GM21619 (cell line): ENCODE data around the gene FARSB.
"Not testable (repeated sequence)": the region's sequence is repeated elsewhere in the genome, so short reads cannot be mapped to it uniquely, and the experiment has no call there.

Experiments used
- ATAC-seq: cut with Tn5 transposase; IDR thresholded peaks from one replicate; pipeline ENCODE4 v1.9.1; 2021; ENCODE audit not compliant: unreplicated experiment

Gene FARSB

GRCh38 chr2:222609381-222609780 is 46.5 kb downstream of the FARSB start:
- ATAC-seq = no peak

GRCh38 chr2:222608081-222608480 is 47.8 kb downstream of the FARSB start:
- no peak for ATAC-seq

- ATAC-seq = no peak
These were observed 49.6 kb downstream of the FARSB start for GRCh38 chr2:222606306-222606705.

- ATAC-seq = no peak
These were observed 51.0 kb downstream of the FARSB start for GRCh38 chr2:222604749-222605515.

- ATAC-seq = no peak
These were observed 52.4 kb downstream of the FARSB start for GRCh38 chr2:222603501-222603900.

- ATAC-seq = no peak
These were observed 57.3 kb downstream of the FARSB start for GRCh38 chr2:222598611-222599010.

- no peak for ATAC-seq
These were observed 60.3 kb downstream of the FARSB start for GRCh38 chr2:222595581-222595980.

- ATAC-seq = no peak
These were observed 61.2 kb downstream of the FARSB start for GRCh38 chr2:222594679-222595078.

GRCh38 chr2:222592176-222592575 is 63.7 kb downstream of the FARSB start:
- no peak for ATAC-seq

- no peak for ATAC-seq
These were observed 64.2 kb downstream of the FARSB start for GRCh38 chr2:222591661-222592060.

- ATAC-seq = not testable (repeated sequence)
These were observed 71.3 kb downstream of the FARSB start for GRCh38 chr2:222584589-222584988.

- ATAC-seq = no peak
These were observed 73.0 kb downstream of the FARSB start for GRCh38 chr2:222582928-222583327.

GRCh38 chr2:222577341-222577740 is 78.6 kb downstream of the FARSB start:
- no peak for ATAC-seq

GRCh38 chr2:222576171-222577081 is 79.5 kb downstream of the FARSB start:
- no peak for ATAC-seq

- ATAC-seq = no peak
These were observed 80.3 kb downstream of the FARSB start for GRCh38 chr2:222575618-222576017.

GRCh38 chr2:222572751-222573174 is 83.1 kb downstream of the FARSB start:
- no peak for ATAC-seq

GRCh38 chr2:222572264-222572721 is 83.6 kb downstream of the FARSB start:
- no peak for ATAC-seq

- ATAC-seq = no peak
These were observed 86.1 kb downstream of the FARSB start for GRCh38 chr2:222569826-222570225.

- no peak for ATAC-seq
These were observed 87.0 kb downstream of the FARSB start for GRCh38 chr2:222568865-222569264.

- ATAC-seq = no peak
These were observed 89.7 kb downstream of the FARSB start for GRCh38 chr2:222566229-222566628.

GRCh38 chr2:222563936-222564335 is 92.0 kb downstream of the FARSB start:
- ATAC-seq = no peak
